H1 (cell line): ENCODE measurements around the gene TMEM229B. TPM values are rescaled to one million over a fixed set of nuclear protein-coding genes. Genes with fewer than 3 reads are reported as not detected.

Experiments
- CTCF ChIA-PET: fragments of 300-600 bp; sonication (Branson Sonifier 250); formaldehyde crosslinking; loops from one replicate; lab custom pipeline; 2021; ENCODE audit not compliant: partially characterized antibody; lab: Charles Lee
- POLR2A ChIA-PET: fragments of 300-600 bp; sonication (Branson Sonifier 250); formaldehyde crosslinking; loops from one replicate; lab custom pipeline; 2021; ENCODE audit warnings: inconsistent platforms; ENCODE audit not compliant: partially characterized antibody; lab: Charles Lee
- DNase-seq, 2 experiments: peaks; one replicate each; pipeline versions ENCODE4 v3.0.0 to v3.0.0-alpha.2; 2010 to 2022; ENCODE audit warnings: low spot score in 2 of 2, low read depth in 1 of 2, mixed read lengths in 1 of 2
- FAIRE-seq: peaks from 2 replicates; lab custom pipeline; 2011; peaks lifted over from hg19 to GRCh38; lab: Jason Lieb, UNC
- H2AFZ ChIP-seq: 2 replicates; pipeline ENCODE4 v1.8.1; 2012; ENCODE audit warnings: low read length, inconsistent platforms
- H2AK5ac ChIP-seq: 2 replicates; pipeline ENCODE4 v1.6.1; 2013; ENCODE audit warnings: low read depth, low read length
- H2BK120ac ChIP-seq: replicated peaks from 2 replicates; pipeline ENCODE3; 2013; ENCODE audit warnings: low read depth, low read length, inconsistent platforms
- H2BK12ac ChIP-seq: 2 replicates; pipeline ENCODE4 v1.6.1; 2013; ENCODE audit warnings: low read depth, low read length
- H2BK15ac ChIP-seq: 2 replicates; pipeline ENCODE4 v1.6.1; 2013; ENCODE audit warnings: low read length
- H2BK20ac ChIP-seq: 2 replicates; pipeline ENCODE4 v1.6.1; 2013; ENCODE audit warnings: low read length
- H2BK5ac ChIP-seq: 2 replicates; pipeline ENCODE4 v1.6.1; 2013; ENCODE audit warnings: low read depth, low read length
- H3K14ac ChIP-seq: 2 replicates; pipeline ENCODE4 v1.6.1; 2013; ENCODE audit warnings: inconsistent platforms; ENCODE audit not compliant: insufficient read length
- H3K18ac ChIP-seq: 2 replicates; pipeline ENCODE4 v1.6.1; 2013; ENCODE audit warnings: low read length; ENCODE audit errors: extremely low read depth
- H3K23ac ChIP-seq: 2 replicates; pipeline ENCODE4 v1.6.1; 2013; ENCODE audit warnings: inconsistent platforms; ENCODE audit not compliant: insufficient read length
- H3K23me2 ChIP-seq: 2 replicates; pipeline ENCODE4 v1.6.1; 2013; ENCODE audit warnings: low read depth, low read length
- H3K27ac ChIP-seq: 2 replicates; pipeline ENCODE4 v1.6.1; 2011; ENCODE audit warnings: low read depth, low read length, inconsistent platforms
- H3K27me3 ChIP-seq, 4 experiments: replicated peaks in 1 of 4; 1 replicate in 1 of 4; 2 replicates in 3 of 4; pipeline versions ENCODE4 v1.6.1 to v1.8.1; 2011 to 2013; ENCODE audit warnings: low read length in 3 of 4, mild to moderate bottlenecking in 3 of 4, inconsistent platforms in 2 of 4, mixed read lengths in 2 of 4, moderate library complexity in 1 of 4; ENCODE audit not compliant: control insufficient read depth in 3 of 4, insufficient read depth in 3 of 4; ENCODE audit errors: extremely low read depth in 1 of 4
- H3K36me3 ChIP-seq, 4 experiments: 2 replicates each; pipeline versions ENCODE4 v1.6.1 to v1.8.1; 2011 to 2013; ENCODE audit warnings: mild to moderate bottlenecking in 4 of 4, low read length in 3 of 4, moderate library complexity in 2 of 4, control low read depth in 1 of 4, inconsistent platforms in 1 of 4; ENCODE audit not compliant: insufficient read depth in 4 of 4, control insufficient read depth in 2 of 4
- H3K4ac ChIP-seq: replicated peaks from 2 replicates; pipeline ENCODE3; 2013; ENCODE audit warnings: low read length, low read depth, mixed read lengths, inconsistent platforms; ENCODE audit not compliant: insufficient read length
- H3K4me1 ChIP-seq, 4 experiments: replicated peaks in 1 of 4; 1 replicate in 1 of 4; 2 replicates in 3 of 4; pipeline versions ENCODE4 v1.6.1 to v1.8.1; 2011 to 2013; ENCODE audit warnings: low read length in 3 of 4, inconsistent platforms in 2 of 4, mixed read lengths in 1 of 4; ENCODE audit not compliant: insufficient read depth in 4 of 4, control insufficient read depth in 3 of 4
- H3K4me2 ChIP-seq, 2 experiments: 2 replicates each; pipeline versions ENCODE4 v1.6.1 to v1.8.1; 2011 to 2013; ENCODE audit warnings: low read depth in 2 of 2, low read length in 2 of 2, control low read depth in 1 of 2, inconsistent platforms in 1 of 2, mild to moderate bottlenecking in 1 of 2; ENCODE audit not compliant: insufficient read depth in 1 of 2
- H3K4me3 ChIP-seq, 4 experiments: fragments of 200-600, 300-600 bp in 1 of 4; sonication (generic), shearing (Covaris generic), sonication (Bioruptor Twin) in 1 of 4; 2 replicates each; pipeline versions ENCODE4 v1.5.1 to v1.8.1; 2011 to 2016; ENCODE audit warnings: low read length in 4 of 4, low read depth in 3 of 4, control low read depth in 2 of 4, inconsistent platforms in 2 of 4, mild to moderate bottlenecking in 2 of 4, mixed read lengths in 1 of 4, moderate library complexity in 1 of 4; ENCODE audit not compliant: insufficient read depth in 2 of 4; ENCODE audit errors: extremely low read depth in 1 of 4
- H3K56ac ChIP-seq: replicated peaks from 2 replicates; pipeline ENCODE3; 2013; ENCODE audit warnings: low read depth, mild to moderate bottlenecking, mixed read lengths, low read length, inconsistent platforms; ENCODE audit not compliant: insufficient read length
- H3K79me1 ChIP-seq: 2 replicates; pipeline ENCODE4 v1.6.1; 2013; ENCODE audit warnings: low read depth, low read length, control low read depth
- H3K79me2 ChIP-seq, 2 experiments: 2 replicates each; pipeline versions ENCODE4 v1.6.1 to v1.8.1; 2012 to 2013; ENCODE audit warnings: low read length in 2 of 2, mild to moderate bottlenecking in 2 of 2, inconsistent platforms in 1 of 2; ENCODE audit not compliant: insufficient read depth in 2 of 2, control insufficient read depth in 1 of 2
- H3K9ac ChIP-seq, 4 experiments: replicated peaks in 1 of 4; 1 replicate in 1 of 4; 2 replicates in 3 of 4; pipeline versions ENCODE4 v1.6.1 to v1.8.1; 2011 to 2013; ENCODE audit warnings: low read depth in 3 of 4, low read length in 3 of 4, control low read depth in 2 of 4, mild to moderate bottlenecking in 2 of 4, moderate library complexity in 2 of 4, inconsistent platforms in 1 of 4; ENCODE audit errors: extremely low read depth in 1 of 4
- H3K9me3 ChIP-seq, 2 experiments: 2 replicates each; pipeline versions ENCODE4 v1.6.1 to v1.8.1; 2012 to 2013; ENCODE audit warnings: mild to moderate bottlenecking in 2 of 2, moderate library complexity in 2 of 2, control low read depth in 1 of 2, inconsistent platforms in 1 of 2, low read depth in 1 of 2, low read length in 1 of 2, mixed read lengths in 1 of 2; ENCODE audit not compliant: insufficient read depth in 2 of 2
- H4K20me1 ChIP-seq, 2 experiments: replicated peaks in 1 of 2; 2 replicates each; pipeline versions ENCODE3 to v1.8.1; 2011 to 2013; ENCODE audit warnings: inconsistent platforms in 2 of 2, low read length in 2 of 2, mild to moderate bottlenecking in 1 of 2; ENCODE audit not compliant: insufficient read depth in 2 of 2, control insufficient read depth in 1 of 2
- H4K5ac ChIP-seq: 2 replicates; pipeline ENCODE4 v1.6.1; 2013; ENCODE audit warnings: low read length, low read depth, mixed read lengths, inconsistent platforms; ENCODE audit not compliant: insufficient read length
- H4K8ac ChIP-seq: 2 replicates; pipeline ENCODE4 v1.8.0; 2013; ENCODE audit warnings: mild to moderate bottlenecking, moderate library complexity, low read length, inconsistent platforms; ENCODE audit not compliant: insufficient read depth; ENCODE audit errors: extremely low read depth
- H4K91ac ChIP-seq: replicated peaks from 2 replicates; pipeline ENCODE3; 2013; ENCODE audit warnings: low read length, mixed read lengths, inconsistent platforms; ENCODE audit not compliant: insufficient read length
- BRCA1 ChIP-seq: IDR thresholded peaks from 2 replicates; pipeline ENCODE4 v1.6.1; 2012; ENCODE audit warnings: low read depth, low read length, improper control_type of control experiment
- CBX8 ChIP-seq: fragments of 300-800, 300-1000 bp; sonication (generic); IDR thresholded peaks from 2 replicates; pipeline ENCODE4 v1.7.1; 2016; ENCODE audit warnings: low read depth, low read length, borderline replicate concordance
- GABPA ChIP-seq: IDR thresholded peaks from 2 replicates; pipeline ENCODE4 v1.6.1; 2011; ENCODE audit warnings: mild to moderate bottlenecking, low read length, moderate library complexity, borderline replicate concordance; ENCODE audit not compliant: insufficient read depth
- KDM5A ChIP-seq: fragments of 200-600 bp; IDR thresholded peaks from 2 replicates; pipeline ENCODE4 v1.7.1; 2012; ENCODE audit warnings: mild to moderate bottlenecking, low read length, inconsistent platforms, mixed read lengths
- MAFK ChIP-seq: IDR thresholded peaks from 2 replicates; pipeline ENCODE4 v1.6.1; 2012; ENCODE audit warnings: low read depth, mild to moderate bottlenecking, improper control_type of control experiment, low read length
- RAD21 ChIP-seq, 2 experiments: IDR thresholded peaks in 1 of 2; conservative IDR thresholded peaks in 1 of 2; 2 replicates each; pipeline ENCODE4 v1.6.1; 2011; ENCODE audit warnings: low read depth in 2 of 2, low read length in 2 of 2, improper control_type of control experiment in 1 of 2, inconsistent platforms in 1 of 2, mild to moderate bottlenecking in 1 of 2, moderate library complexity in 1 of 2
- RNF2 ChIP-seq: fragments of 200-900, 300-1000 bp; sonication (generic); IDR thresholded peaks from 2 replicates; pipeline ENCODE4 v1.7.1; 2016; ENCODE audit warnings: borderline replicate concordance, low read depth, mild to moderate bottlenecking, antibody characterized with exemption, low read length; ENCODE audit not compliant: poor library complexity, severe bottlenecking; ENCODE audit errors: missing control alignments
- RXRA ChIP-seq: IDR thresholded peaks from 2 replicates; pipeline ENCODE4 v1.6.1; 2011; ENCODE audit warnings: low read depth, mild to moderate bottlenecking, low read length, moderate library complexity; ENCODE audit not compliant: insufficient read depth
- SIRT6 ChIP-seq: IDR thresholded peaks from one replicate; pipeline ENCODE4 v1.7.1; 2012; ENCODE audit warnings: low read length, inconsistent platforms
- TAF1 ChIP-seq: IDR thresholded peaks from 2 replicates; pipeline ENCODE4 v1.6.1; 2011; ENCODE audit warnings: mild to moderate bottlenecking, low read depth, low read length
- TBP ChIP-seq: IDR thresholded peaks from 2 replicates; pipeline ENCODE4 v1.6.1; 2011; ENCODE audit warnings: low read depth, low read length, improper control_type of control experiment
- TEAD4 ChIP-seq: IDR thresholded peaks from 2 replicates; pipeline ENCODE4 v1.6.1; 2012; ENCODE audit warnings: low read depth, low read length, inconsistent platforms, mixed read lengths
- WGBS, 2 experiments: shearing (Covaris generic) in 1 of 2; methylation state at CpG; one replicate each; pipeline versions ENCODE4 v1.1.6 to v1.1.7; 2013 to 2015; ENCODE audit warnings: low lambda C conversion rate in 2 of 2, mixed read lengths in 2 of 2, inconsistent platforms in 1 of 2, low coverage in 1 of 2, missing lambda C conversion rate in 1 of 2; ENCODE audit not compliant: insufficient replicate concordance in 2 of 2, insufficient coverage in 1 of 2, insufficient read length in 1 of 2; ENCODE audit errors: extremely low coverage in 1 of 2, missing lambda C conversion rate in 1 of 2; 5-methylcytosine and 5-hydroxymethylcytosine counted together
- polyA plus RNA-seq, 7 experiments: library from polyadenylated mRNA; depleted of rRNA in 3 of 7; stranded (reverse) in 5 of 7; unstranded in 2 of 7; fragments of >200 nt in 5 of 7; fragments of 200-250 nt in 2 of 7; gene quantifications; 1 replicate in 5 of 7; 2 replicates in 1 of 7; 4 replicates in 1 of 7; pipeline versions ENCODE4 v1.2.1 to v1.2.3, GENCODE V29; 2011 to 2013; ENCODE audit warnings: missing spikeins in 2 of 7, mixed read lengths in 2 of 7
- total RNA-seq: library from RNA; stranded (reverse); fragmentation: NEBNext Ultra II Directional; extraction: Animal tissue kit (Norgen Biotek cat#: 25700); gene quantifications from 2 replicates; pipeline ENCODE4 v1.2.1, GENCODE V29; 2021
- TF ChIP-seq, protein P1 (sequence below): IDR thresholded peaks from 2 replicates; pipeline ENCODE4 v1.6.1; 2012; ENCODE audit warnings: inconsistent platforms

TMEM229B gene
- total and polyA plus RNA-seq, 2 of the 8 experiments (the other 6 are each of a cell fraction or from before 2014, with no cell fraction given) = 0.73 to 0.85 TPM

DNA sequence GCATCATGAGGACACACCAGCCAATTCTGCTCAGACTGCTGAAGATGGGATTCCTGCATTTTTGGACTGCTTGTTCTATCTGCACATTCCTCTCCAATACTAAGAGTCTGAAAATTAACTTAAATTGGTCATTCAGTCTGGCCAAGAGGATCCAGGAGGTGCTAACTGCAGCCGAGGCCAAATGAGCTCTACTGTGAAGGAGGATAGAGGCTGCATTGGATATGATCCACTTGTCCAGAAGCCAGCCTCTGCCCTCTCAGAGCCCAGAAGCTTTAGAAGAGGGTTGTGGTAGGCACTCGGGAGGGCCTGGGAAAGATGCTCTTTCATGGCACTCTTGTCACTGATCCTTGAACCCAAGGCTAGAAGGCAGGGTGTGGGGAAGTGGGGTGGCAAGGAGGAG lies 39.4 kb downstream of the TMEM229B start:
- 83% methylated on average over 2 of the region's 2 CpGs; no CpG with 5 or more reads in 1 of the 2 experiments for WGBS, 2 experiments

More for the DNA sequence above, 39.4 kb downstream of the TMEM229B start:
- H3K4me2 ChIP-seq = no peak overlapping the region
- no peak overlapping the region for H2BK5ac ChIP-seq
- FAIRE-seq (no peak), DNase-seq (no peak)
- H4K5ac ChIP-seq = no peak overlapping the region
- no peaks in the 10 kb centered on the region; a peak in 1 of 7 replicates for H3K27me3 ChIP-seq
- no peak overlapping the region; a peak in 1 of 8 replicates for H3K4me3 ChIP-seq
- no peak overlapping the region for H2AFZ ChIP-seq
- no peak overlapping the region for H3K27ac ChIP-seq
- H3K4ac ChIP-seq = no peak overlapping the region
- ChIA-PET CTCF (interaction anchor here (0.8 to 5.9 kb wide), 11 partner anchors 9 to 92 kb away, joined by 3 to 55 read pairs (median 6); no protein-coding TSS in a partner anchor), POLR2A (no interaction called here)
- H3K9ac ChIP-seq = no peak overlapping the region
- no peak overlapping the region for H4K8ac ChIP-seq
- H3K9me3 ChIP-seq = peaks cover 10 to 11% of the 10 kb centered on the region in 2 experiments
- no peak overlapping the region for H2BK12ac ChIP-seq
- no peak overlapping the region for H2AK5ac ChIP-seq
- no peaks in the 10 kb centered on the region for H3K79me2 ChIP-seq
- no peak overlapping the region for H2BK20ac ChIP-seq
- TF ChIP-seq CBX8 (no peak), RNF2 (no peak), GABPA (no peak), BRCA1 (no peak), KDM5A (no peak), MAFK (no peak), TAF1 (no peak), TEAD4 (no peak), RAD21 (IDR thresholded peaks at IDR 0.05 in 1 of 2, conservative IDR thresholded peaks at IDR 0.05 in 1 of 2; ENCODE audit: low read depth in 2 of 2, low read length in 2 of 2) (no peak), RXRA (no peak), SIRT6 (no peak), TBP (no peak)
- TF ChIP-seq, protein P1, sequence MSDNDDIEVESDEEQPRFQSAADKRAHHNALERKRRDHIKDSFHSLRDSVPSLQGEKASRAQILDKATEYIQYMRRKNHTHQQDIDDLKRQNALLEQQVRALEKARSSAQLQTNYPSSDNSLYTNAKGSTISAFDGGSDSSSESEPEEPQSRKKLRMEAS = no peak
- H3K4me1 ChIP-seq = peaks cover 0 to 19% (median 8%) of the 10 kb centered on the region in 4 experiments; a peak in 6 of 7 replicates
- no peak overlapping the region for H3K18ac ChIP-seq
- no peaks in the 10 kb centered on the region for H4K20me1 ChIP-seq
- no peaks in the 10 kb centered on the region for H3K36me3 ChIP-seq
- peak overlapping the region; percentile 12 for H4K91ac ChIP-seq
- no peaks in the 10 kb centered on the region for H3K79me1 ChIP-seq
- 0 out of 2 replicates have a peak overlapping the region, but pooled peaks have one; percentile 8 for H2BK15ac ChIP-seq
- H3K14ac ChIP-seq = no peak overlapping the region
- H3K23ac ChIP-seq = no peak overlapping the region
- H3K56ac ChIP-seq = no peak overlapping the region
- no peaks in the 10 kb centered on the region for H3K23me2 ChIP-seq
- no peak overlapping the region for H2BK120ac ChIP-seq
